ENCODE measurements around the gene NT5C.

Gene NT5C

GRCh38 chr17:75109046-75109406 is 22.5 kb downstream of the NT5C start:
- Histone ChIP-seq H3K36me3 (replicated peaks) (no peaks in the 10 kb centered on the region), H3K27ac (no peak overlapping the region), H3K27me3 (replicated peaks) (no peaks in the 10 kb centered on the region), H3K4me3 (ENCODE audit: low read depth, low read length) (peak overlapping the region; percentile 76)
- TF ChIP-seq, protein P1, sequence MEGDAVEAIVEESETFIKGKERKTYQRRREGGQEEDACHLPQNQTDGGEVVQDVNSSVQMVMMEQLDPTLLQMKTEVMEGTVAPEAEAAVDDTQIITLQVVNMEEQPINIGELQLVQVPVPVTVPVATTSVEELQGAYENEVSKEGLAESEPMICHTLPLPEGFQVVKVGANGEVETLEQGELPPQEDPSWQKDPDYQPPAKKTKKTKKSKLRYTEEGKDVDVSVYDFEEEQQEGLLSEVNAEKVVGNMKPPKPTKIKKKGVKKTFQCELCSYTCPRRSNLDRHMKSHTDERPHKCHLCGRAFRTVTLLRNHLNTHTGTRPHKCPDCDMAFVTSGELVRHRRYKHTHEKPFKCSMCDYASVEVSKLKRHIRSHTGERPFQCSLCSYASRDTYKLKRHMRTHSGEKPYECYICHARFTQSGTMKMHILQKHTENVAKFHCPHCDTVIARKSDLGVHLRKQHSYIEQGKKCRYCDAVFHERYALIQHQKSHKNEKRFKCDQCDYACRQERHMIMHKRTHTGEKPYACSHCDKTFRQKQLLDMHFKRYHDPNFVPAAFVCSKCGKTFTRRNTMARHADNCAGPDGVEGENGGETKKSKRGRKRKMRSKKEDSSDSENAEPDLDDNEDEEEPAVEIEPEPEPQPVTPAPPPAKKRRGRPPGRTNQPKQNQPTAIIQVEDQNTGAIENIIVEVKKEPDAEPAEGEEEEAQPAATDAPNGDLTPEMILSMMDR (IDR thresholded peaks at IDR 0.05; ENCODE audit: low read depth, low read length, missing control alignments) = no peak
- in situ Hi-C loops (cut with HindIII; ENCODE audit: low pct_ligation_motif_present, low sequenced_read_pairs) = no loop called here
- DNase-seq = no peak

DNA sequence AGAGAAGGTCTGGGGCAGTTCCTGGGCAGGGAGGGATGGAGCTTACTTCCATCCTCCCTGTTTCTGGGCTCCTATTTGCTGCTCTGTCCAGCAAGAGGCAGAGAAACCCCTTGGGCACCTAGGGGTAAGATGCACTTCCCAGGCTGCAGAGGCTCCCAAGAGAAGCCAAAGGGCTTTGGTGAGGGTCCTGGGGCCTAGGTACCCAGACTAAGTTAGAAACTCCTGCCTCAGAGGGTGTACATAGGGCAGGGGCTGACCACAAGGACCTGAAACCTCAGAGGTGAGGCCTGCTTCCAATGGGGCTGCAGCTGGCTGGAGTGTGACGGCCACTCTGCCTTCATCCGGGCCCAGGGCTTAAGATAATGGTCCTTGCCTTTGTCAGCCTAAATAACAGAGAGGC is 23.3 kb downstream of the NT5C start:
- TF ChIP-seq, protein P1 (IDR thresholded peaks at IDR 0.05; ENCODE audit: low read depth, low read length, missing control alignments) = no peak
- in situ Hi-C loops (cut with HindIII; ENCODE audit: low pct_ligation_motif_present, low sequenced_read_pairs) = no loop called here
- no peak for DNase-seq
- no peak overlapping the region for H3K27ac ChIP-seq
- no peaks in the 10 kb centered on the region for H3K36me3 ChIP-seq (replicated peaks)
- no peak overlapping the region for H3K4me3 ChIP-seq (ENCODE audit: low read depth, low read length)
- H3K27me3 ChIP-seq (replicated peaks) = no peaks in the 10 kb centered on the region

DNA sequence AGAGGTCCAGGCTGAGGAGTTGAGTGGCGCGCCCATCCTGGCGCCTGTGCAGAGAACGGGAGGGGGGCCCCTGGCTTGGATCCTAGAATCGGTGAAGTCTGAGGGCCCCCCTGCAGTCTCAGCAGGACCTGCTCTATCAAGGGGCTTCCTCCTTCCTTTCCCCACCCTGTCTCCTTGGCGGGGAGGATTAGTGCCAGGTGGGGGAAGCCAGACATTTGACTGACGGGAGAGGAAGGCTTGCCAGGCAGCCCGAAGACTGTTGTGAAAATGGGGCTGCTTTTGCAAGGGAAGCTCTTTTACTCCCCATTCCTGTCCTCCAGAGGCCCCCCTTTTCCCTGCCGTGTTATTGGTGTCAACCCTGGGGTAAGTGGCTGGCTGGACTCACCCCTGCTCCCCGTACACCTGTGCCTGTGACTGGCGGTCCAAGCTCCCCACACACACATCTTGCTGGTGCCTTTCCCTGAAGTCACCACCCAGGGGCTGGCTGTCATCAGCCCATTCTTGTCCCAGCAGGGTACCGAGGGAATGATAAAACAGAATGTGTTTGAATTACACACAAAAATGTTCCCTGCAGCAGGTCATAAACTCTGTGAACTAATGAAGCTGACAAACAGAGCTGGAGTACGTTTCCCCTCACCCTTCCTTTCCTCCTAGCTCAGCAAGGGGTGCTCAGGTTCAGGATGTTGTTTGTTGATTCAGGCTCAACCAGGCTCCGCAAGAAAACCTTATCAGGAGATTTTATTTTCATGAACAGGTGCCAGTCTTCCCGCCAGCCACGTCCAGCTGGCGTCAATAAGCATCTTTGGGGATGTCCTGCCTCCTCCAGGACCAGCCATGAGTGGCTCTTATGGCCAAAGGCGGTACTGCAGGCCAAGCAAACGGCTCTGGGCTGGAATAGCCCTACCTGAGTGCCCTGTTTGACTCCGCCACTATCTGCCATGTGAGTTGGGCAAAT is 26.1 kb downstream of the NT5C start:
- H3K27ac ChIP-seq = no peak overlapping the region
- H3K36me3 ChIP-seq (replicated peaks) = no peaks in the 10 kb centered on the region
- TF ChIP-seq, protein P1 (IDR thresholded peaks at IDR 0.05; ENCODE audit: low read depth, low read length, missing control alignments) = peak; percentile 86
- no peak overlapping the region for H3K4me3 ChIP-seq (ENCODE audit: low read depth, low read length)
- in situ Hi-C loops (cut with HindIII; ENCODE audit: low pct_ligation_motif_present, low sequenced_read_pairs) = no loop called here
- peak; percentile 22 for DNase-seq
- no peaks in the 10 kb centered on the region for H3K27me3 ChIP-seq (replicated peaks)

GRCh38 chr17:75103601-75104554 is 27.7 kb downstream of the NT5C start:
- H3K36me3 ChIP-seq (replicated peaks) = no peaks in the 10 kb centered on the region
- DNase-seq = no peak
- H3K27me3 ChIP-seq (replicated peaks) = no peaks in the 10 kb centered on the region
- no peak overlapping the region for H3K27ac ChIP-seq
- TF ChIP-seq, protein P1 (IDR thresholded peaks at IDR 0.05; ENCODE audit: low read depth, low read length, missing control alignments) = no peak
- in situ Hi-C loops (cut with HindIII; ENCODE audit: low pct_ligation_motif_present, low sequenced_read_pairs) = no loop called here
- no peak overlapping the region for H3K4me3 ChIP-seq (ENCODE audit: low read depth, low read length)

- TF ChIP-seq, protein P1 (IDR thresholded peaks at IDR 0.05; ENCODE audit: low read depth, low read length, missing control alignments) = no peak
- H3K27ac ChIP-seq = no peak overlapping the region
- in situ Hi-C loops (cut with HindIII; ENCODE audit: low pct_ligation_motif_present, low sequenced_read_pairs) = no loop called here
- H3K4me3 ChIP-seq (ENCODE audit: low read depth, low read length) = no peak overlapping the region
- H3K27me3 ChIP-seq (replicated peaks) = no peaks in the 10 kb centered on the region
- no peak for DNase-seq
- H3K36me3 ChIP-seq (replicated peaks) = no peaks in the 10 kb centered on the region
These were observed 29.1 kb downstream of the NT5C start for GRCh38 chr17:75102385-75102821.
